ENCODE data around the gene LTBP2.

DNA sequence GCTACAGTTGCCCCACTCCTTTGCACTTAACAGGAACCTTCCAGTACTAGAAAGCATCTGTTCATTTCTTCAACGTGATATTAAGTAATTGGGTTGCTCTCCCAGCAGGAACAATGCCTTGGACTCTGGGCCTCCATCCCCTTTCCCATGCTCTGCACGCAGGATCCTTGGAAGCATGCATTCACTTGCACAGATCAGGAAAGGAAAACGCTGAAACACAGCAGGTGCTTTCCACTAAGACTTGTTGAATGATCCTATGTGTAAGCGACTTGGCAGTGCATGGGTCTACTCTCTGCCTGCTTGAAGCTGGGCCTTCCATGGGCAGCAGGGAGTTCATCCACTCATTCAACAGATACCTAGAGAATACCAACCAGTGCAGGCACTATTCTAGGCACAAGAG, 2.3 kb downstream of the LTBP2 start:
- TF ChIP-seq, protein P1, sequence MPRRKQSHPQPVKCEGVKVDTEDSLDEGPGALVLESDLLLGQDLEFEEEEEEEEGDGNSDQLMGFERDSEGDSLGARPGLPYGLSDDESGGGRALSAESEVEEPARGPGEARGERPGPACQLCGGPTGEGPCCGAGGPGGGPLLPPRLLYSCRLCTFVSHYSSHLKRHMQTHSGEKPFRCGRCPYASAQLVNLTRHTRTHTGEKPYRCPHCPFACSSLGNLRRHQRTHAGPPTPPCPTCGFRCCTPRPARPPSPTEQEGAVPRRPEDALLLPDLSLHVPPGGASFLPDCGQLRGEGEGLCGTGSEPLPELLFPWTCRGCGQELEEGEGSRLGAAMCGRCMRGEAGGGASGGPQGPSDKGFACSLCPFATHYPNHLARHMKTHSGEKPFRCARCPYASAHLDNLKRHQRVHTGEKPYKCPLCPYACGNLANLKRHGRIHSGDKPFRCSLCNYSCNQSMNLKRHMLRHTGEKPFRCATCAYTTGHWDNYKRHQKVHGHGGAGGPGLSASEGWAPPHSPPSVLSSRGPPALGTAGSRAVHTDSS (tag by site-specific recombination; IDR thresholded peaks at IDR 0.05), result no peak
- TF ChIP-seq, protein P2, sequence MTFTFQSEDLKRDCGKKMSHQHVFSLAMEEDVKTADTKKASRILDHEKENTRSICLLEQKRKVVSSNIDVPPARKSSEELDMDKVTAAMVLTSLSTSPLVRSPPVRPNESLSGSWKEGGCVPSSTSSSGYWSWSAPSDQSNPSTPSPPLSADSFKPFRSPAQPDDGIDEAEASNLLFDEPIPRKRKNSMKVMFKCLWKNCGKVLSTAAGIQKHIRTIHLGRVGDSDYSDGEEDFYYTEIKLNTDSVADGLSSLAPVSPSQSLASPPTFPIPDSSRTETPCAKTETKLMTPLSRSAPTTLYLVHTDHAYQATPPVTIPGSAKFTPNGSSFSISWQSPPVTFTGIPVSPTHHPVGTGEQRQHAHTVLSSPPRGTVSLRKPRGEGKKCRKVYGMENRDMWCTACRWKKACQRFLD (tag by site-specific recombination; IDR thresholded peaks at IDR 0.05), result no peak
- TF ChIP-seq, protein P3, sequence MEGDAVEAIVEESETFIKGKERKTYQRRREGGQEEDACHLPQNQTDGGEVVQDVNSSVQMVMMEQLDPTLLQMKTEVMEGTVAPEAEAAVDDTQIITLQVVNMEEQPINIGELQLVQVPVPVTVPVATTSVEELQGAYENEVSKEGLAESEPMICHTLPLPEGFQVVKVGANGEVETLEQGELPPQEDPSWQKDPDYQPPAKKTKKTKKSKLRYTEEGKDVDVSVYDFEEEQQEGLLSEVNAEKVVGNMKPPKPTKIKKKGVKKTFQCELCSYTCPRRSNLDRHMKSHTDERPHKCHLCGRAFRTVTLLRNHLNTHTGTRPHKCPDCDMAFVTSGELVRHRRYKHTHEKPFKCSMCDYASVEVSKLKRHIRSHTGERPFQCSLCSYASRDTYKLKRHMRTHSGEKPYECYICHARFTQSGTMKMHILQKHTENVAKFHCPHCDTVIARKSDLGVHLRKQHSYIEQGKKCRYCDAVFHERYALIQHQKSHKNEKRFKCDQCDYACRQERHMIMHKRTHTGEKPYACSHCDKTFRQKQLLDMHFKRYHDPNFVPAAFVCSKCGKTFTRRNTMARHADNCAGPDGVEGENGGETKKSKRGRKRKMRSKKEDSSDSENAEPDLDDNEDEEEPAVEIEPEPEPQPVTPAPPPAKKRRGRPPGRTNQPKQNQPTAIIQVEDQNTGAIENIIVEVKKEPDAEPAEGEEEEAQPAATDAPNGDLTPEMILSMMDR (tag by site-specific recombination; IDR thresholded peaks at IDR 0.05), result no peak
- TF ChIP-seq ZBTB21 (tag by site-specific recombination; IDR thresholded peaks at IDR 0.05) (no peak), ZNF777 (tag by site-specific recombination; IDR thresholded peaks at IDR 0.05; ENCODE audit: borderline replicate concordance) (no peak), INSM2 (tag by site-specific recombination; IDR thresholded peaks at IDR 0.05) (no peak), REST (tag by site-specific recombination; IDR thresholded peaks at IDR 0.05) (no peak), EGR2 (tag by site-specific recombination; IDR thresholded peaks at IDR 0.05; ENCODE audit: low read depth) (no peak), ZNF561 (tag by site-specific recombination; IDR thresholded peaks at IDR 0.05; ENCODE audit: borderline replicate concordance) (no peak), SP2 (tag by site-specific recombination; IDR thresholded peaks at IDR 0.05) (no peak)
